ENCODE measurements around the gene EVA1C.
"Not testable (repeated sequence)": the region's sequence is repeated elsewhere in the genome, so short reads cannot be mapped to it uniquely, and the experiment has no call there.

Gene EVA1C

DNA sequence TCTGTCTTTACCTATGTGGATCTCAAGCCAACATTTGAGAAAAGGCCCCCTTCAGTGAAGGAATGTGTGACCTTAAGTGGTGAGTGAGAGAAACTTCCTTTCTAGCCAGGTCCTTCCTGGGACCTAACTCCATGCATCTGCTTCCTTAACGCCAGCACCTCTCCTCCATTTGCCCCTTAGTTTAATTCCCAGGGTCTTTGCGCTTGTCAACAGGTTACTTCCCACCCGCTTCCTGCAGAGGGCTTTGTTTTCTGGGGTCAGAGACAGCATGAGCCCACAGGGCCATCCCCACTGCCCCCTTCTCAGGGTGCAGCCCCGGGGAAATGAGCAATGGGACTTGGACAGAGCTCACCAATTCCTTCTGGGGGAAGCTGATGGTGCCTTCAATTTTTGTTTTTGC, 54.8 kb downstream of the EVA1C start:
- DNase-seq: no peak

- DNase-seq: no peak
These were observed 56.2 kb downstream of the EVA1C start for GRCh38 chr21:32468681-32469111.

DNA sequence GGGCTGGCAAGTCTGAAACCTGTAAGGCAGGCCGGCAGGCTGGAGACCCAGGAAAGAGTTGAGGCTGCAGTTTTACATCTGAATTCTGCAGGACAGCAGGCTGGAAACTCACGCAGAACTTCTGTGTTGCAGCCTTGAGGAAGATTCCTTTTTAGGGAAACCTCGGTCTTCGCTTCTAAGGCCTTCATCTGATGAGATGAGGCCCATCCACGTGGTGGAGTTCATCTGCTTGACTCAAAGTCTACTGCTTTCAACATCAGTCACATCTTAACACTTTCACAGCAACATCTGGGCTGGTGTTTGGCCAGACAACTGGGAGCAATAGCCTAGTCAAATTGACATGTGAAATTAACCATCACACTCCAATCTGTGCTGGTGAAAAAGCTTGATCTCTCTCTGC, 57.1 kb downstream of the EVA1C start:
- DNase-seq: no peak

DNA sequence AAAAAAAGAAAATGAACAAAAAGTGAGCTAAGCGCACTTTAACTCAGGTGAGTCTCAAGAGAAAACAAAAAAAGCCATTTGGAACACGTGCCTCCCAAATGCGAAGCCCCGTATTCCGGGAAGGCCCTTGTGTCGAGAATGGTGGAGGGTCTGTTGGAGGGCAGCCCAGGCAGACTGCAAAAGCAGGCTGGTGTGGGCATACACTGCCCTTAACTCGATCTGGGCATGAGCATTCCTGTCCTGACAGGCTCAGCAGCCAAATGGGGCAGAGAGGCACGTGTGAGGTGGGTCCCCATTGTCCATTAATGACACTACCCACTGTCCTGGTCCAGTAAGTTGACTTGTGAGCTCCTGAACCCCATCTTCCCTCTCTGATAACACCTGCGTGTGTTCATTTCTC, 57.7 kb downstream of the EVA1C start:
- DNase-seq: no peak

DNA sequence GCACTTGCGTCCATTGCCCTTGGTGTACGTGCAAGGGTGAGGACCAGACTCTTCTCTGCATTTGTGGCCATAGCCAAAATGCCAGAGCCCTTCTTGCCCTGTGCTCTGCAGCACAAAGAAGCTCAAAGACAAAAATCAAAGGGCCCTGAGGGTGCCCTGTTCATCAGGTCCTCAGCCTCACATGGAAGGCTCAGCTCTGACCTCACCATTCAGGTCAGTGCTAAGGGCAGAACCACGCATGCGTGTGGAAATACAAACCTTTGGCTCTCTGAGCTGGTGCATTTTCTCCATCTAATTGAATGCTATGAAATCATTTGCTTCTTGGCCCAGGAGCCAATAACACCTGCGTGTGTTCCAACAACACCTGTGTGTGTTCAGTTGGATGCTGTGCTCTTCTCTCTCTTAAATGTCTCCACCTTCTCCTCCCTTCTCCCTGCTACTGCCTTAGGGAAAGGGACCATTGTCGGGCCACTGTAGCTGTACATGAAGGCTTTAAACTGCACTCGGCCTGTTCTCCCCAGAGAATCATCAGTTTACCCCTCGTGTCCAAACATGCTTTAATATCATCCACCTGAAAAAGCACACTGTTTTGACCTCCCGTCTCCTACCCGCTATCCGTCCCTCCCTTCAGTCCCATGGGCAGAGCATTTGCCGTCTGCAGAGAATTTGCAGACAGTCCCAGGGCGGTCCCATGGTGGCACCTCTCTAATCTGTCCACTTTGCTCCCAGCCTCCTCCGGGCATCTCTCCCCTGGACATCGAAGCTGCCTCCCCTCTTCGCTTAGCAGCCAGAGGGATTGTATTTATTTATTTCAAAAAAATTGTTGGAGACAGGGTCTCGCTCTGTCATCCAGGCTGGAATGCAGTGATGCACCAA, 60.6 kb downstream of the EVA1C start:
- DNase-seq: no peak

- DNase-seq: no peak
These were observed 61.9 kb downstream of the EVA1C start for GRCh38 chr21:32474179-32475059.

GRCh38 chr21:32475162-32475812, 62.8 kb downstream of the EVA1C start:
- DNase-seq: no peak

DNA sequence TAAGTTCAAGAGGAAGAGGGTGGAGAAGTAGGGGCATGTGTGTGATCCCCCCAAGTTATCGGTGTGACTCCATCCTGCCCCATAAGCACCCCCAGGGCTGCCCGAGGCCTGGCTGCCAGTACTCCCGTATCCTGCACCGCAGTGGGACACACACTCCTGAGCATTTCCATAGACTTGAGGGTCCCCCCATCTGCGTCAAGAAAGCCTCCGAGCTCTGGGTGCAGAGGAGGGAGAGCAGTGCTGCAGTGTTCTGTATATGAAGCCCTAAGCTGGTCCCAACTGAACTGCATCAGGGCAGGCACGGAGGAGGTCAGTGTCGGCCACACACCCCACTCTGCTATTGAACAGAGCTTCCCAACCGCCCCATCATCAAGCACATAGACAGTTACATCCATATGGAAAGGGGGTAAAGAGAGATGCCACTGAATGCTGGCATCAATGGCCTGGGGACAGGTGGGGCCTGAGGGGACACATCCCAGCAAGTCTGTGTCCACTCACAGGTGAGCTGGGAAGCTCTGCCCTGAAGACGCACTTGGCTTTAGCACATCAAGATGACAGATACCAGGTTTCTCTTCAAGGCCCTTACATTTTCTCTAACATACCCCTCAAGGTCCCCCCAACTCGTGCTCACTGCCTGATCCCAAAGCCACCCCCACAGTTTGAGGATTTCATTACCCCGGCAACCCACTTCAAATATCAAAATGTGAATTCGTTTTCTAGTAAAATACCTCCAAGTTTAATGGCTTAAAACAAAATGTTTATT, 64.3 kb downstream of the EVA1C start:
- DNase-seq: no peak

DNA sequence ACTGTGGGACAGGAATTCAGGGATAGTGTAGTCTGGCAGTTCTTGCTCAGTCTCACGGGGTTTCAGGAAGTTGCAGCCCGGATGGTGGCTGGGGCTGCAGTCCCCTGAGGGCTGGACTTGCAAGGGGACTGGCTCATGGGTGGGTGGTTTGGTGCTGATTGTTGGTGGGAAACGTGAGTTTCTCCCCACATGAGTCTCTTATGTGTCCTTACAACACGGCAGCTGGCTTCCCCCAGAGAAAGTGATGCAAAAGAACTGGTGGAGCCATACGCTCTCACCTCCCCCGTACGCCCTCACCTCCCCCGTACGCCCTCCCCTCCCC, 64.9 kb downstream of the EVA1C start:
- no peak for DNase-seq

DNA sequence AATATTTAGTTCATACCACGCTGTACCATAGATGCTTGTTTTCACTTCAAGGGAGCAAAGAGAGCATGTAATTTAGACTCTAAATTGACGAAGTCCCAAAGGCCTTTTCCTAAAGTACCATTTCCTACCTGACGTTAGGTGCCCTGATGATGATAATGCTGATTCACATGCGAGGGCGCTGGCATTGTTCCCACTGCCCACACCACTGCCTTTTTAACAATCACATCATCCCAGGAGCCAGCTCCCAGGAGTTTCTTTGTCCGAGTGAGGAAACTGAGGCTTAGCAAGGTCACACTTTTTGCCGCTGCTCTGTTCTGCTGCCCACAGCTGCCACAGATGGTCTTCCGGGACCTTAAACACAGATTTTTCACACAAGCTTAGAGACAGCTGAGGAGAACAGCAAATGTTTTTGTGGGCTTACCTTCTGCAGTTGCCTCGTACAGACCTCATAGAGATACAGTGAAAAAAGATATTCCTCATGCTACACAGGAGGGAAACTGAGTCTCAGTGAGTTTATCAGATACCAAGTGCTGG, 69.4 kb downstream of the EVA1C start:
- DNase-seq: no peak

DNA sequence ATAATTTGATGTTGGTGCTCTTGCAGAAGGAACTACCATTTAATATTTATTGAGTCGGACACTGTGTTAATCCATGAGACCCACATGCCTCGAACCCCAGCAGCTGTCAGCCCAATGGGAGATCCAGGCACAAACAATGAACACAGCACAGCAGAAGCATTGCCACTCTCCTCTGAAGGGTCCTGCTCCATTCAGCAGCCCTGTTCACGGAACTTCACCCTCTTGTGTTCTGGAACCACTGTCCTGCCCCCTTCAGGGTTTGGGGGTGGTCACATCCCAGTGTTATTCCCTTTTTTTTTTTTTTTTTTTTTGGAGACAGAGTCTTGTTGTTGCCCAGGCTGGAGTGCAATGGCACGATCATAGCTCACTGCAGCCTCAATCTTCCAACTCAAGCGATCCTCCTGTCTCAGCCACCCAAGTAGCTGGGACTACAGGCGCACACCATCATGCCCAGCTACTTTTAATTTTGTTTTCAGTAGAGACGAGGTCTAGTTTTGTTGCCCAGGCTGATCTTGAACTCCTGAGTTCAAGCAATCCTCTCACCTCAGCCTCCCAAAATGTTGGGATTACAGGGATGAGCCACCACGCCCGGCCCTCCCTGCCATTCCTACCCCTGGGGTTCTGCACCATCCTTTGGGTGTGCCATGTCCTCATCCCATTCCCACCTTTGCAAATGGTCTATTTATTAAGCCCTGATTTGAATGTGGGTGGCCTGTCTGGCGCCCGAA, 70.2 kb downstream of the EVA1C start:
- DNase-seq: no peak

GRCh38 chr21:32483293-32483595, 70.7 kb downstream of the EVA1C start:
- no peak for DNase-seq

GRCh38 chr21:32484706-32485380, 72.3 kb downstream of the EVA1C start:
- DNase-seq: no peak

DNA sequence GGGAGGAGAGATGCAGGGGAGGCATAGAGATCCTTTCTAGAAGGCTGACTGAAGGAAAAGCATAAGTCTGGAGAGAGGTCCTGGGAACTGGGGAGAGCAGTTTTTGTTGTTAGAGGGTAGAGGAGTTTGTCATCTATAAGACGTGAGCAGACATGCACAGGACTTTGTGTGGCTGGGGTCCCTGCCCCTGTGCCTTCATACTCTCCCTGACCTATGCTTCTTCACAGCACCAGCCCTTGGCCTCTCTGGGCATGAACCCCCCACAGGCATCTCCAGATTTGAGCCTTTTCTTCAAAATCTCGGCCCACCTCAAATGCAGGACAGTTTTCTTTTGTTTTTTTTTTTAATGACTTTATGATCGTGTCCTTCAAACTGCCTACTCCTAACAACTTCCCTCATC, 79.9 kb downstream of the EVA1C start:
- DNase-seq: no peak

DNA sequence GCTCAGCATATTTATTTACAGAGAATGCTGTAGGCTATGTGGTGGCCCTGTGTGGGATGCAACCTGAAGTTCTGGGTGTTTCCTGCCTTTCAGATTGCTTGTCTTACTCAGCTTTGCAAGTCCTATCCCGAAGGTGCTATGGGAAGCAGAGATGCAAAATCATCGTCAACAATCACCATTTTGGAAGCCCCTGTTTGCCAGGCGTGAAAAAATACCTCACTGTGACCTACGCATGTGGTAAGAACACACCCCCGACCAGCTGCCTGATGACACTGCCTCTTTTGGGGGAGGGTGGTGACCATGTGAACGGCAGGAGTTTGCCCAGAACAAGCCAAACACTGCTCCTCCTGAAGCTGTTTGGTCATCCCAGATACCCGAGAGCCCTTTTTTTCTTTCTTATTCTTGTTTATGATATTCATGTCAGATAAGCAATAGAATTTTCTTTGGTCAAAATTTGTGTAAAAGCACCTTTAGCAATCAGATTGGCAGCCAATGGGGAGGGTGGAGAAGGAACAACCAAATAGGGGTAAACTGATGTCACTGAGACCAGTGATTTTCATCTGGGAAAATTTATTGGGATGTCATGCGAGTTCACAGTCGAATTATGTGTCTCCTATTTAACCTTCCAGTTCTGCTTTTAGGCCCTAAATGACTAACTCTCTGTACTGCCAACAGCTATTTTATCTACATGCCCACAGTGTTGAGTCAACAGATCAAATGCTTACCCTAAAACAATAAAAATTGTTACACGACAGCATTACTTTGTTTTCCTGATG, 82.6 kb downstream of the EVA1C start:
- DNase-seq: no peak

DNA sequence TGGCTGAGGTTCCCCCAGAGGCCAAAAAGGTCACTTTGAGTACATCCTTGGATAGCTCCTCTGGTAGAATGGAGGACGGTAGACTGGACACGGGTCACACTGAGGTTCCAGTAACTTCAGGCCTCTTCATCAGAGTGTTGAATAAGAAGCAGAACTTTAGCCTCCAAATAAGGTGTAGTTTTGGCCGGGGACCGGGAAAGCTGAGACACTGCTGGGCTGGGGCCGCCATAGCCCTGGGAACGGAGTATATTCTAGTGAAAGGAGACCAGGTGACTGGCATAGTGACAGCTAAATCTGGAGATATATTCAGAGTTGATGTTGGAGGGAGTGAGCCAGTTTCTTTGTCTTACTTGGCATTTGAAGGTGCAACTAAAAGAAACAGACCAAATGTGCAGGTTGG, 84.1 kb downstream of the EVA1C start:
- DNase-seq: no peak

DNA sequence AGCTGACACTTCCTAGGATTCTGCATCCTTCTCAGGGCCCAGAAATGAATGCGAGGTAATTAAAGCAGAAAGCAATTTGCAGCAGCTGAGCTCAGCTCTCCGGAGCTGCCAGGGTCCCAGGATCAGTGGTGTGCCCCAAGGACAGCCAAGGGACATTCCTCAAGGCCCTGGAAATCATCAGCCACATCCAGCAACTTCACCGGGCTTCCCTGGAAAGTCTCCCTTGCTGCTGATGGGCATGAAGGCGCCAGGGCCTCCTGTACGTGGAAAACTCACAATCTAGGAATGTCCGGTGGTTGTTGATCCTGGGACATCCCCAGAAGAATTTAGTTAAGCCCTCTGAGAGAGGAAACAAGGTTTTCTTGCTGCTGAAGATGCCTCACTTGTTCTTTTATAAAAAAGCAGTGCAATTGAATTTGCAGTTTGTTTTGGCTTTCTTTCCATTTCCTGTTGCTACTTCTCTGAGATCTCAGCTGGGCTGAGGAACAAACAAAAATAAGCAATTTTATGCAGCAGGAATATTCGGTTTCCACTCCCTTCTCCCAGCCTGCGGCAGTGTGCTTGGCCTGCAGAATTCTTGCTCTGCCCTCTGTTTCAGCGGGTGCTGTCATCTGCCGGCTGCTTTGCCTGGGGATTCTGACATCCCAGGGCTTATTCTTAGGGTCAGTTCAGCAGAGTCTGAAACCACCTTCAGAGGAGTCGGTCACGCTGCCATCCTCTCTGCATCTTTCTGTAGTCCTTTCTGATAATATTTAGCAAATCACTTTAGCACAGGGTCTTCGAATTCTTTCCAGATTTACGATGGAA, 86.9 kb downstream of the EVA1C start:
- no peak for DNase-seq

GRCh38 chr21:32503641-32504040, 91.1 kb downstream of the EVA1C start:
- not testable (repeated sequence) for DNase-seq

- DNase-seq: not testable (repeated sequence)
These were observed 93.3 kb downstream of the EVA1C start for GRCh38 chr21:32505767-32506166.
